ENCODE data around the gene ABHD16A. TPM values are rescaled to one million over a fixed set of nuclear protein-coding genes. Genes with fewer than 3 reads are reported as not detected.
A peak's percentile ranks its signal among the peaks of the same experiment; 100 is the strongest.

The ABHD16A gene
- total RNA-seq, 1 experiment from 2014 or later, result 37.9 TPM

DNA sequence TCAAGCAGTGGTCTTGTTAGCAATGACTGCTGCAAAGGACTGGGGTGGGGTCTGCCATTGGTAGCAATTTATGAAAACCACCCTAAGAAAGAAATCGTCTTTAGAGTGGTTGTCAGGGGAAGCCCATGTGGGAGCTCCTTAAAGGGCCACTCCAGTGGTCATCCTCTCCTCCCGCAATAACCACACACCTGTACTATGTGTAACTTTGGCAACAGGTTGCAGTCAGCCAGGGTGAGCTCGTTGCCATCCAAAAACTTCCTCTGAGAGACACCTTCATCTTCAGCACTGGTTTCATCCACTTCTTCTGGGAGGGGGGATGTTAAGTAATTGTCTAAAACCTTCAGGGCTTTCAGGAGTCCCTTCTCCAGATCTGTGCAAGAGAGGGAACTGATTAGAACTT lies 28.9 kb upstream of the ABHD16A start:
- DNase-seq (ENCODE audit: low spot score), result no peak

DNA sequence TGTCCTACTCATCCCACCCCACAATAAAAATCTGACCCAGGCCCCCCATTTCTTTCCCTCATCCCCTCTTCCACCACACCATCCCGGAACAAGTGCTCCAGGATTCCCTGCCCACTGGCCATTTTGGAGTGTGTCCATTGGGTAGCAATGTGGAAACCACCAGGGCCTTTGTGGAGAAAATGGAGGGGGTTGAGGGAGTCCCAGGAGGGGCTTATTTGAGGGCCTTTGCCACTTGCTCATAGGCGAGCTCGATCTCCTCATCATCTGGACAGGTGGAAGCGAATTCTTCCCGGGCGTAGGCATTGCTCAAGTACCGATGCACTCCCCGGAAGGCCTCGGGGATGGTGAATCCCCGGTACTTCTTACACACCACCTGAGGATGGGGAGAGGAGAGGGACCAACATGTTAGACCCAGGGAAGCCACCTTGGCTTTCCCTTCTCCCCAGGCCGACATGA lies 27.5 kb upstream of the ABHD16A start:
- peak; percentile 29 for DNase-seq (ENCODE audit: low spot score)

DNA sequence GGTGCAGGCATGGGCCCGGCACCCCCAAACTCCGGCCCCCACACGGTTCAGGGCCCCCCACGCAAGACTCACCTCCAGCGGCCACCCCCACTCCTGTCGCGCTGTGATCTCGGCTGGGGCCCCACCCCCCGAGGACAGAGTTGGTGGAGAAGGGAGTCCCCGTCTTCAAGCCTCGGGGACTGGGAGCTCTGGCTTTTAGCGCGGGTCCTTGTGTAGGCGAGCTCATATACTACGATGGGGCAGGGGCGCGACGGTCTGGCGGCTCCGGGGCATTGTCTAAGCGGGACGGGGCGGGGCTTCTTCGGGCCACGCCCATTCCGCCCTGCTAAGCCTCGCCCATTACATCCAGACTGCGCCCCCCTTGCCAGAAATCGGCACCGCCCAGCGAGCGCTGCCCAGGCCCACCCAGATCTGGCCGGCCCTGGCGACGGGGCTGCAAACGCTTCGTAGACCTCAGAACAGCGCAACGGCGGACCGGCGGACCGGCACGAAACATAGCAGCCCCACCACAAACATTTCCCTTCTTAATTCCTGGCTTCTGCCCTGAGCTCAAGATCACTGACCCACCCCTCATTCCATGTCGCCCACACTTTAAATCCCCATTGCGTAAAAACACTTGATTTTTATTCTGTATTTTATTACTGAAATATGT lies 27.0 kb upstream of the ABHD16A start:
- DNase-seq (ENCODE audit: low spot score), result peak; percentile 95

DNA sequence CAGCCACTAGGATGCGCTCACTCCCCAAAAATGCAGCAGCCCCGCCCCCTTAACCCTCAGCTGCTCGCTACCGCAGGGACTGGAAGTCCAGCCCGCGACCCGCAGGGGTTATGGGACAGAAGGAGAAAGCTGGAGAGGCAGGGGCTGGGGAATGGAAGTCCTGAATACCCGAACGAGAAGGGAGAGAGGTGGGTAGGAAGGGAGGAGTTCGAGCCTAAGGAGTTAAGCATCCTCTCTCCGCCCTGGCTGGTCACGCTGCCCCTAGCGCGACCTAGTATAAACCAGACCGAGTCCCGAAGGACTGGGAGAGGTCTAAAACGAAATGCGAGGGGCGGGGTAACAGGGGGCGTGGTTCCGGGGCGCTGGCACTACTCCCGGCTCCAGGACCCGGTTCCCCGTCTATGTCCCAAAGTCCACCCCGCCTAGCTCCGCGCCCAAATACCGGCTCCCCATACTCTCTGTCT lies 26.4 kb upstream of the ABHD16A start:
- peak; percentile 95 for DNase-seq (ENCODE audit: low spot score)

DNA sequence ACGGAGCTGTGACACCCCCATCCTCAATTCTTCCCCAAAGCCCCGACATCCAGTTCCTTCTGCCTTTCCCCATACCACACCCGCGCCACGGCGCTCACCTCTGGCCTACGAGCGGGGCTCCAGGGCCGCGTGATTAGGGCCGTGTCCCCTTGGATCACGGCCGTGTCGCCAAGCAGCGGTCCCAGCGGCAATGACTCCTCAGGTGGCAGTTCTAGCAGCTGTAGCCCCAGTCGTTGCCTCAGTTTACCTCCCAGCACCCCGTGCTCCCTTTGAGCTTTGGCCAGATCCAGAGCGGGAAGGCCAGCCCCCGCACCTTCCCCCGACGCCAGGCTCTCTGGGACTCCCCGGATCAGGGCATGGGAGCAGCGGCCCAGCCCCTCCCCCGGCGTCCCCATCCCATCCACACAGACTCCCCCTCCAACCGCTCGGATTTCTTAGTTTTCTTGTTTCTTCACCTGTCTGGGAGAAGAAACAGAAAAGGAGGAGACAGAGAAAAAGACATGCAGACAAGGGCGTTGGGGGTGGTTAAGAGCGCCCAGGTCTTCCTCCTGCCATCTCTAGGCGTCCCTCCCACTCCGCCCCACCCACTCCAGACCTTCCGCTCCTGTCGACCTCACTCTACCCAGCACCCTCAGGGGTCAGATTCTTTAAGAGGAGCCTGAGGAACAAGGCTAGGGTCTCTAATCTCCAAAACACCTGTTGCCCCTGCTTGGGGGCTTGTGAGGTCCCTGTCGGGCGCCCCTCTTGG lies 25.8 kb upstream of the ABHD16A start, which contains the start of gene DDAH2:
TSS of gene DDAH2 (minus strand) at position 533 of the 748 bp plus-strand sequence. CDS start at position 395, 138 bp downstream.
- no peak for DNase-seq (ENCODE audit: low spot score)

DNA sequence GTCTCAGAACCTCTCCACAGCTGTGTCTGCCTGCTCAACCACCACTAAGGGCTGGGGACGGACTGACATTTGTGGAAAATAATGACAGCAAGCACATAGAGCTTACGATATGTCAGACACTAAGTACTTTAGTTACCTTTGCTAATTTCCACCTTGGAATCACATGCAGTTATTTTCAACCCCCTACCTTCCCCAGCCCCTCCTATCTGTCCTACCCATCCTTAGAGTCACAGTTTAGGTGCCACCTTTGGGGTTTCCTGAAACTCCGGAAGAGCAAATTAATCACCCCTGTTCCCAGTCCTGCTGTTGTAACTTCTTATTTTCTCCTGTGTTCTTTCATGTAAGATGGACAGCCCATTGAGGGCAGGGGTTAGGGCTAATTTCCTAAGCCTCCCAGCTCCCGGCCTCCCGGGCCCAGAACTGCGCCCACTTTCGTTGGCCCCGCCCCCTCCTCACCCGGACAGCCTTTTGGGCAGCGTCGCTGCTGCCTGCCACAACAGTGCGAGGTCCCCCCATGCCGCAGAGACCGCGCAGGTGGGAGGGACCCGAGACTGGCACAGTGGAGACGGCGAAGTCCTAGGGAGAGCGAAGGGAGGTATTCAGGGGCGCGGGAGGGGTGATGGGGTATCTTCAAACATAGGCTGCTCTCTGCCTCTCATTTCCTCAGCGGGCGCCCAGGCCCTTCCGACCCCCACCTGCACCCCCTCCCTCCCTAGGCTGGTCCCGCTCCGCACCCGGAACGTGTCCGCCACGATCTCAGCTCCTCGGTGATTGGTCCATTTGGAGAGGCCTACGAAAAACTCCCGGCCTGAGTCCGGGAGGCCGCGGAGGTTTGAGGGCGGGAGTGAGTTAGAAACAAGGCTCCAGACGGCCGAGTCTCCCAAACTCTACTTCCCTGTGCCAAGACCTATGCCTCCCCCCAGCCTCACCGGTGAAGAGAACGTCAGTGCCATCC lies 24.9 kb upstream of the ABHD16A start:
- no peak for DNase-seq (ENCODE audit: low spot score)

DNA sequence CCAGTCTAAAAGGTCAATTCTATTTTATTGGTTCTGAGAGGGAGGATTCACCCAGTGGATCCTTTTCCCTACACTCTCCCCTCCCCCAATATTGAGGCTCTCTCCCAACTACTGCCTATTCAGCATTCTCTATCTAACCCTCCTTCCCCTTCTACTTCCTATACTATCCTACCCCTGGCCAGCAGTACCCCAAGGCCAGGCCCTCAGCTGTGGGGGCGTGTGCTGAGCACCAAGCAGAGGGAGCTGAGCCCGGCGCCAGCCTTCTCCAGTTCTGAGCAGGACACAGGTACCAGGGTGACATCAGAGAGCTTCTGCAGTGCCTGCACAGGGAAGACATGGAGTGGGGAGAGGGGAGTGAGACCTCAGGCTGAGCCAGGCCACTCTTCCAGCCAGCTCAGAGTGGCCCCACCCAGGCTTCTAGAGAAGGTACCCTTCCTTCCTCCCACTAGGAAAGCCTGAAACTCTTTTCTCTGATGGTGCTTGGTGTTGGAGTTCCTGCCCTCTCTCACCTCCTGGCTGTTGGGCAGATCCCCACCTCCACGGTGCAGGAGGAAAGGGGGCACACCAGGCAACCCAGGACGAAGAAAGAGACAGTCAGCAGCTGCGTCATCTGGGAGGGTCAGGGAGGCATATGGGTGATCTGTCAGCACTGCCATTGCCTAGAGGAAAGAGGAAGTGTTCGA lies 24.1 kb upstream of the ABHD16A start:
- DNase-seq (ENCODE audit: low spot score), result no peak

DNA sequence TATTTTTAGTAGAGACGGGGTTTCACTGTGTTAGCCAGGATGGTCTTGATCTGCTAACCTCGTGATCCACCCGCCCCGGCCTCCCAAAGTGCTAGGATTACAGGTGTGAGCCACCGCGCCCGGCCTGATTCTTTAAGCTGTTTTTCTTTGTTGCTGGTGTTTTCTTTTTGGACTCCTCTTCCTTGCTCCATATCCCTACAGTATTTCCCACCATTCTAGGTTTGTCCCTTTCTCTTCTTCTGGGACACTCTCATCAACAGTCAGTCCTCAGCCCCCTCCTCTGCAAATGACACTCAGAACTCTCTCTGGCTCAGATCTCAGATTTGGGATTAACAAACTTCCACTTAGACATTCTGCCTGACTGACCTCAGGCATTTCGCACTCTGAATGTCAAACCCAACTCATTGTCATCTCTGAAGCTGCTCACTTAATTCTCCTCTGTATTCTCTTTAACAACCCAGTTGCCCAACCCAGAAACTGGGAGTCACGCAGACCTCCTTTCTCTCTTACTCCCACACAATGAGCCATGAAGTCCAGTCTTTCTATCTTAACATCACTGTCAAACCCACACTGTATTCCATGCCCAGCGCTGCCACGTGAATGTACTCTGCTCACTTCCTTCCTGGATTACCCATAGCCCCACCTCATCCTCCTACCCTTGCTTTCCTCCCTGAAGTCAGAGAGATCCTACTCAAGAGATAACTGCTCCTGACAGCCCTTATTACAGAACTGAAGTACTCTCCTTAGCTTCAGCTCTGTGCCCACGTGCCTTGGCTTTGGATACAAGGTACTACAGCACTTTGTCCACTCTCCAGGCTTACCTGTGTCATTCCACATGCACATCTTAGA lies 22.6 kb upstream of the ABHD16A start:
- no peak for DNase-seq (ENCODE audit: low spot score)

DNA sequence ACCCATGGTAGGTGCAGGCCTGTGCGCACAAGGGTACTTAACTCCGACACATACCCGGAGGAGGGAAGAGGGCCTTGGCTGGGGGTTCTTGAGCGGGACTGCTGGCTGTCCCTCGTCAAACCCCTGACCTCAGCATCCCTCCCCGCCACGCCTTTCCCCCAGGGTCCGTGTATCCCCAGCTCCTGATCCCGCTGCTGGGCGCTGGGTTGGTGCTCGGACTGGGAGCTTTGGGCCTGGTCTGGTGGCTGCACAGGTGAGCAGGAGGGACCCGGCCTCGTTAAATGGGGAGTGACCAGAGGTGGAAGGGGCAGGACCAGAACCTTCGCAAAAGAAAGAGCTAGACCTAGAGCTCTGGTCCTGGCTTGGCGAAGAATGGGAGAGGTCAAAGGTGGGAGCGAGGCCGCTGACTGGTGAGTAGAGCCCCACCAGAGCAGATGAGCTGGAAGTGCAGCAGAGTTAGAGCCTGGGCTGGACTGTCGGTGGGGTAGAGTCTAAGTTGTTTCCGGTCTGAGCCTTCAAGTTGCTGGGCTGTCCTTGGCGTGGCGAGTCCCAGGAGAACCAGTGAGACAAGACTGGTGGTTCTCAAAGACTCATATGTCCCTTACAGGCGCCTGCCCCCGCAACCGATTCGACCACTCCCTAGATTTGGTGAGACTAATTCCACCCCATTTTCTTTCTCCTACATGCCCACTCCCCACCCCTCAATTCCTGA lies 21.0 kb upstream of the ABHD16A start:
- no peak for DNase-seq (ENCODE audit: low spot score)

DNA sequence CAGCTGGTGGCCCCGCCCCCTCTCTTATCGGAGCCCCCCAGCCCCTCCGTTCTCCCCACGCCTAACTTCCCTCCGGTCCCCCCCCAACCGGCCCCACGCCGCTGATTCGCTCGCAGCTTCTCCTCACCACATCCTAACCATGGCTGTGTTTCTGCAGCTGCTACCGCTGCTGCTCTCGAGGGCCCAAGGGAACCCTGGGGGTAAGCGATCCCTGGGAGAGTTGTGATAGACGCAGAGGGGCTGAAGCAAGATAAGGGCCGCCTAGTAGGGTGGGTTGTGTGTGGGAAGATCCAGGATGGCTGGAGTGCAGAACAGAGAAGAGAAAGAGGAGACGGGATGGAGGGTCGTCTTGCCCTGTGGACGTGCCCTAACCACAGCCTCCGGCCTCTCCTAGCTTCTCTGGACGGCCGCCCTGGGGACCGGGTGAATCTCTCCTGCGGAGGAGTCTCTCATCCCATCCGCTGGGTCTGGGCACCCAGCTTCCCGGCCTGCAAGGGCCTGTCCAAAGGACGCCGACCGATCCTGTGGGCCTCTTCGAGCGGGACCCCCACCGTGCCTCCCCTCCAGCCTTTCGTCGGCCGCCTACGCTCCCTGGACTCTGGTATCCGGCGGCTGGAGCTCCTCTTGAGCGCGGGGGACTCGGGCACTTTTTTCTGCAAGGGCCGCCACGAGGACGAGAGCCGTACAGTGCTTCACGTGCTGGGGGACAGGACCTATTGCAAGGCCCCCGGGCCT lies 20.3 kb upstream of the ABHD16A start, which contains the start of gene MPIG6B:
TSS of gene MPIG6B (plus strand) at position 129 of the 735 bp plus-strand sequence. CDS start at position 140, 11 bp downstream.
- no peak for DNase-seq (ENCODE audit: low spot score)

DNA sequence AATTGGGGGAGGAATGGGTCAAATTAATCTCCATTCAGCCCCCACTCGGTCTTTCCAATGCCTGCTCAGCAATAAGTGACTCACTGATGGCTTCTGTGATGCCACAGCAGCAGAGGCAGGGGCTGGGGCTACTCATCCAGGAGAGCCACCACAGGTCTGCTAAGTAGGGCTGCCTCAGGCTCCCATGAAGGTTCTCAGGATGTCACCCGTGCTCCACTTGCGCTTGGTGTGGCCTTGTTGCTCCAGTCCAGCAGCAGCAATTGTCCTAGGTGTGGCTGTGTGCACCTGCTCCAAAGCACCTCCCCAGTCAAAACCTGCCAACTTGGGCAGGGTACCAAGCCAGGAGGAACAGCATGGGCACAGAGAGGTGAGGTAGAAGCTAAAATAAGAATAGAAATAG lies 19.0 kb upstream of the ABHD16A start:
- no peak for DNase-seq (ENCODE audit: low spot score)

DNA sequence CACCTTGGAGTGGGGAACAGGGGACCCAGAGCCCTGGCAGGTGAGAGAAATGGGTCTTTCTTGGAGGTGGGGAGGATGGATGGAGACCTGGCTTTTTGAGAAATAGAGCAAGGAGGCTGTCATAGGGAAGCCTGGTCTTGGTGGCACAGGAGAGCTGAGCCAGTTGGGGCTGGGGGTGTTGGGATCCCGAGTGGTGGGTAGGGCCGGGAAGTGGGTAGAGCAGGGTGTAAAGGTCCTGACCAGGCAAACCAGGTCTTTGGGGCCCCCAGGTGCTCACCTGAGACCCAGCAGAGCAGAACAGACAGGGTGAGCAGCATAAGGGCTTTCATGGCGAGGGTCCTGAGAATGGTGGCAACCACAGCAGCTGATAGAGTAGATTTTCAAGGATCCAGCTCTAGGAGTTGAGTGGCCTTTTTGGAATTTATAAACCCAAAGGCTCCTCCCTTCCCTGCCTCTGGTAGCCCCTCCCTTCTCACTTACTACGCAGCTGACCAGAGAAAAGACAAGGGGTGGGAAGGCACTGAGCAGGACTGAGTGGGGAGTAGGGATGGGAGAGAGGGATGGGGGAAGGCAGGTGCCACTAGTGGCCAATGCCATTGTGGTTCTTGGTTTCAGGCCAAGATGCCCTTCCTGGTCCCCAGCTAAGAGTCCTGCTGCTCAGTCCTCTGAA lies 18.4 kb upstream of the ABHD16A start, which contains the start of gene LY6G6C:
TSS of gene LY6G6C (minus strand) at position 396 of the 670 bp plus-strand sequence. CDS start at position 329, 67 bp downstream.
- DNase-seq (ENCODE audit: low spot score), result no peak

DNA sequence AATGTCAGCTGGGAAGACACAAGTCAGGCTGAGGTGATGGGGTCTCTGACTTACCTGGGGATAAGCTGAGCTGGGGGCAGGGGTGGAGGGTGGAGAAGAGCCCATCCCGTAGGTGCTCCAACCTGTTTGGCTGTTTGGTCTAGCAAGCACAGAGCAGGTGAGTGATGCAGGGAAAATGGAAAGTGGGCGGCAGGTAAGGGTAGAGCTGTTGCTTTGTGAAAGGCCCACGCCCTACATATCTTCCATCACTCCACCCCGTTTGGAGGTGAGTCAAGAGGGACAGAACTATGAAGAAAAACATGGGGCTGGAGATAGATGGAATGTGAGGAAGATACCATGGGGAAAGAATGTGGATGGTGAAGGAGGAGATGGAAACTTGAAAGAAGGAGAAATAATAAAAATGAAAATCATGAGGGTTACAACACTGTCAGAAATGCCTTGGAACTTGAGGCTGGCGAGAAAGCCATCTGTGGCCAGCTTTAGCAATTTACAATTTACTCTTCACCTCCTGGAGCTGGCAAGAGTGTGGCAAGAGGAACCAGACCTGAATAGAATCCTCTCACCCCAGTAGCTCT lies 17.2 kb upstream of the ABHD16A start:
- DNase-seq (ENCODE audit: low spot score), result peak; percentile 46

DNA sequence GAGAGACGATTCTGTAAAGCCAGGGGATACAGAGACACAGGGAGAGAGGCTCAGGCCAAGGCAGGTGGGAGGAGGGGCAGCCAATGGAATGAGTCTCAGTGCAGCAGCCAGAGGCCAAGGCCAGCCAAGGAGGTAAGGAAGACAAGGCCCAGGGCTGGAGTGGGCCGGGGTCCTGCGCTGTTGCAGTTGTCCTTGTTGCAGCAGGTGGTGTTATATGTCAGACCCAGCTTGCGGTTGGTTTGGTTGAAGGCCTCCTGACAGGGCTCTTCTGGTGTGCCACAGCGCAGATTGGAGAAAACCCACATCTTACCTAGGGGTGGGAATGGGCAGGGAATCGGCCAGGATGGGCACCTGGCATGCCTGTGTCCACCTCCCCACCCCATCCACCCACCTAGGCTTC lies 15.9 kb upstream of the ABHD16A start:
- DNase-seq (ENCODE audit: low spot score), result no peak

DNA sequence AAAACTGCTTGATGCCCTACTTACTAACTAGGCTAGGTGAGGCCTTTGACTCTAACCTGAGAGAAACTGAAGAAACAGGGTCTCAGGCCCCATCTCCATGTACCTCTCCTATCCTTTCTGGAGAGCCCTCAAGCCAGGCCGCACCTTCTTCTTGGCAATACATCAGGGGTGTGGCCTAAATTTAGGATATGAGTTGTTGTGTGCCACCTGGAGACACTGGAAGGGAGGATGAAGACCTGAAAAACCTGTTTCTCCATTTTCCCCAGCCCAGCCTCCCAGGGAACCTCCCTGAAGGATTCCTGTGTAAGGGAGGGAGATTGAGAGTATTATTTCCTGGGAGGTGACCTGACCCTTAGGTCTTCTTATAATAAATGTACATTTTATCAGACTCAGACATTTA lies 15.1 kb upstream of the ABHD16A start:
- peak; percentile 96 for DNase-seq (ENCODE audit: low spot score)

DNA sequence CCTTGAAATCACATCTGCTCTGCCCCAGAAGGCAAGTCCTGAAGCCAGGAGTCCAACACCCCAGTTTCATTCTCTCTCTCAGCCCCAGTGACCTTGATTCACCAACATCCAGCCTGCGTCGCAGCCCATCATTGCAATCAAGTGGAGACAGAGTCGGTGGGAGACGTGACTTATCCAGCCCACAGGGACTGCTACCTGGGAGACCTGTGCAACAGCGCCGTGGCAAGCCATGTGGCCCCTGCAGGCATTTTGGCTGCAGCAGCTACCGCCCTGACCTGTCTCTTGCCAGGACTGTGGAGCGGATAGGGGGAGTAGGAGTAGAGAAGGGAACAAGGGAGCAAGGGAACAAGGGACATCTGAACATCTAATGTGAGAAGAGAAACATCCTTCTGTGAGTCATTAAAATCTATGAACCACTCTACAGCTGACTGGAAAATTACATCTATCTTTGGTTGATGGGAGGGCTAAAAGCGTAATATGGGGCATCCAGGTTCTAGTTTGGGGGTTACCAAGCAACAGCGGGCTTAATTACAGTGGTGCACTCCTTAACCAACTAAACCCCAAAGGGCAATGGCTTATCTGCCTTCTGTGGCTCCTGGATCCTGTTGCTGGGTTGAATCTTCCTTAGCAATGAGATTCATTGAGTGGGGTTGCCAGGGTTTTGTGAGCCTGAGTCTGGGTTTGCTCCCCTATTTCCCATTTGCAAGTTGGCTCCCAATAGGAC lies 14.5 kb upstream of the ABHD16A start:
- peak; percentile 27 for DNase-seq (ENCODE audit: low spot score)

All from HT-29 (cell line).